GM18502 (cell line): ENCODE measurements around the gene TSC2.
"Not testable (repeated sequence)": the region's sequence is repeated elsewhere in the genome, so short reads cannot be mapped to it uniquely, and the experiment has no call there.

Experiments used
- ATAC-seq: cut with Tn5 transposase; IDR thresholded peaks from one replicate; pipeline ENCODE4 v1.9.1; 2021; ENCODE audit warnings: mild to moderate bottlenecking; ENCODE audit not compliant: unreplicated experiment, poor library complexity

TSC2 gene

DNA sequence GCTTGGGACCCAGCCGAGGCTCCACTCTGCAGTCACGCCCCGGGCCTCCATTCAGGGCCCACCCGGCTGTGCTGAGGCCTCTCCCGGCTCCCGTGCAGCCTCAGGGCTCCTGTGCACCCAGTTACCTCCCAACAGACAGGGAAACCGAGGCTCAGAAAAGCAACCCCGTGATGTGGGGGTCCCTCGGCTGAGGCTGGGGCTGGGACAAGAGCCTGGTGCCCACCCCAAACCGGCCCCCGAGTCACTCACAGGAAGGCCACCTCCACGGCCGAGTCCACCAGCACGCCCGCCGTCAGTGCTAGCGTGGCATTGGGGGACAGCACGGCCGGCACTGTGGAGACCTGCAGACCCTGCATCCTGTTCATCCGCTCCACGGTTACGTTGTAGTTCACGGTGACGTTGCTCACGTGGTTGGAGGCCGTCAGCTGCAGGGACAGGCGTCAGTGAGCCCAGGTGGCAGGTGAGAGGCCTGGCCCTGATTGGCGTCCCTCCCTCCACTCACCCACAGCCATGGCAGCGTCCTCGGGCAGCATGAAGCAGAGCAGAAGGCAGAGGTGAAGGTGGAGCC is 64.8 kb downstream of the TSC2 start:
- not testable (repeated sequence) for ATAC-seq

DNA sequence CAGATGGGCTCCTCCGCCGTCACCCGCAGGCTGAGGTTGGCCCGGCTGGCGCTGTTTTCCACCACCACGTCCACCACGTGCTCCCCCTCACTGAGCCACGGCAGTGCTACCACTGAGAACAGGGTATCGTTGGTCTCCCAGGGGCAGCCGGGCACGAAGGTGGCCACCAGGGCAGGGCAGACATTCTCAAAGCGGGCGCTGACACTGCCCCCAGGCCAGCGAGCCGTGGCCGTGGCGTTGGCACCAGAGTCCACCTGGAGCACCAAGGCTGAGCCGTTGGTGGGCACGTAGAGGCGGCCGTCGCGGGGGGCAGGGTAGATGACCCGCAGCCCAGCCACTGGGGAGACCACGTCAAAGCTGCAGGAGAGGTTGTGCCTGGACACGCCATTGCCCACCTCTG is 66.4 kb downstream of the TSC2 start:
- not testable (repeated sequence) for ATAC-seq

DNA sequence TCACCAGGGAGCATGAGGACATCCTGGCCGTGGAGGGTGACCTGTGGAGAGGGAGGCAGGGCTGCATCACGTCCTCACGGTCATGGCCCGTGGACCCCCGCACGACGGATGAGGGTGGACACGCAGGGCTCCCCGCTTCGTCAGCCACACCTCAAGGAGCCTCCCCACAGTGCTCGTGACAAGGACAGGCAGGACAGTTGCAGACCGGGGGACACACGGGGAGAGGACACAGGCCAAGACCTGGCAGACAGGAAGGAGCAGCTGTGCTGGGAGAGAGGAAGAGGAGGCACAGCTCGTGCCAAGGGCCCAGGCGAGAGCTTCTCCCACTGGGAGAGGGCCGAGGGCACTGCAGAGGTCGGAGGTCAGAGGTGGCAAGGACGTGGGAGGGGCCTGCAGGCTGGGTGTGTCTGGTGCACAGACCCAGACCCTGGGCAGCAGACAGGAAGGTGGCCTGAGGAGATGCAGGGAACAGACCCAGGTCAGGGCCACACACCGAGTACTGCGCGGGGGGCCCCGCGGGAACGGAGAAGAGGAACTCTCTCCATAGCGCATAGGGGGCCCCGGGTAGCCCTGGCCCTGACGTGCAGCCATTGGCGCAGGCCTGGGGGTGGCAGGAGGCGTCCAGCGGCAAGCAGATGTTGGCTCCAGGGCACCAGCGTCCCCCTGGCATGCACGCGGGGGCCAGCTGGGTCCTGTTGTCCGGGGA is 67.3 kb downstream of the TSC2 start:
- ATAC-seq = not testable (repeated sequence)

DNA sequence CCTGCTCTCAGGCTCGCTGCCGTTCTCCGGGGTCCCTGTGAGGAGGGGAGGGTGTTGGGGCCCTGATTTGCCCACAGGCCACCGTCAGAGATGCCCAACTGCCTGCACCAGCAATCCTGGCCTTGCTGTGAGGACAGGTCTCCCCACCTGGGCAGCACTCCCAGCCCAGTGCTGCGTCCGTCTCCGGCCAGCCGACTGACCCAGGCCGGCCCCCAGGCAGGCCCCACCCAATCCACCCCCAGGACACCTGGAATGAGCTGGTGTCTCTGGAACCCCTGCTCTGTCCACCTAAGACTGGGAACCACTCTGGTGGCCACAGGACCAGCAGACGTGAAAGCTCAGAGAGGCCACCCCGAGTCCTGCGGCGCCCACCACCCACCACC is 67.8 kb downstream of the TSC2 start:
- no peak for ATAC-seq

DNA sequence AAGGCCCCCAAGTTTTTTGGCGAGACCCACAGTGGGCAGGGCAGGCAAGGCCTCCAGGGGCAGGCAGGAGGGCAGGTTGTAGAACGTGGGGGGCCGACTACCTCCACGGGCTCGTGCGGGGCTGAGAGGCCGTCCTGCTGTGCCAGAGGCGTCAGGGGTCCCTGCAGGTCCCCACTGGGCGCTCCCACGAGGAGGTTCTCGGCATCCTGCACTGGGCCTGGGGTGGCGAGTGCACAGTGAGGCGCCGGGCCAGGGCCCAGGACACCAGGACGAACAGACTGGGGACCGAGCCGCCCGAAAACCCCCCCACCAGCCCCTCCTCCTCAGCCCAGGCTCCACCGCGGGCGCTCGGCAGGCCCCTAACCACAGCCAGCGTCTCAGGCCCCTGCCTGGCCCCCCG is 68.6 kb downstream of the TSC2 start:
- ATAC-seq = not testable (repeated sequence)

DNA sequence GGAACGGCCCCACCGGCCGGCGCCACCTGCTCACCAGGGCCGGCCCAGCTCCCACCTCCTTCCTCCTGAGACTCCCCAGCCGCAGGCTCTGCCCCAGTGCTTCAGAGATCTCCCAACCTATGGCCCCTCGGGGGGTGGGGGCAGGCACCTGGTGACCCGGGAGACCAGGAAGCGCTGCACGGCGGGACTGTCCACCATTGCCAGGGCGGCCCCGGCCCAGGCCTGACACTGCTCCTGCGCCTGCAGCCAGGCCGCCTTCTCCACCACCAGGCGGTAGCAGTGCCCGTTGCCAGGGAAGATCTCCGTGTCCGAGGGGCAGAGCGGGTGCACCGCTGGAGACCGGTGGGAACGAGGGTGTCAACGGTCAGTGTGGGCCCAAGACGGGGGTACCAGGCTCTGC is 69.6 kb downstream of the TSC2 start:
- not testable (repeated sequence) for ATAC-seq

DNA sequence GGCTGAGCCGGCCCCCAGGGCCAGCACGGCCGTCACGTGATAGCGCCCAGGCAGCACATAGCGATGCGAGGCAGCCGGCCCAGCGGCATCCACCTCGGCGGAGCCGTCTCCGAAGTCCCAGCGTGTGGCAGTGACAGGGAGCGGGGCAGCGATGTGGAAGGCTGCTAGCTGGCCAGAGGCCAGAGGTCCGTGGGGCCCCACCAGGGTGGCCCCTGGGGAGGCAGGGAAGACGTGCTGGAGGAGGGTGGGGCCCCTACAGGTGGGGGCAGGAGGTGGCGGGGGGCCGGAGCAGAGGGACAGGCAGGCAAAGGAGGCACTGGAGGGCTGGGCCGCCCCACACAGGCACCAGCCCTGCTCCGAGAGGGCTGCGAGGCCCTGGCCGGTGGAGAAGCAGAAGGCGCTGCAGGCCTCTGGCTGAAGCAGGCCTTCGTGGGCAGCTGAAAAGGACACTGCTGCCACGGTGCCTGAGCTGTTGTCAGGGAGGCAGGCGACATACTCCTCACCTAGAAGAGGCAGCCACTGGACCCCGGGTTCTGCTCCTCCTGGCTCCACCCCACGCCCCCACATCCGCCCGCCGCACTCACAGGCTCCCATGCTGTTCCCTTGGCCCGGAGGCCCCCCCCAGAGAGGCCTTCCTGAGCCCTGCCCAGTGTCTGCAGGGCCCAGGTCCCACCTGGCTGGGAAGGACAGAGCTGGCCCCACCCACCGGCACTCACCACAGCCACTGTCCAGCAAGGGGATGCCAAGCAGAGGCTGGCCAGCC is 70.4 kb downstream of the TSC2 start:
- not testable (repeated sequence) for ATAC-seq

DNA sequence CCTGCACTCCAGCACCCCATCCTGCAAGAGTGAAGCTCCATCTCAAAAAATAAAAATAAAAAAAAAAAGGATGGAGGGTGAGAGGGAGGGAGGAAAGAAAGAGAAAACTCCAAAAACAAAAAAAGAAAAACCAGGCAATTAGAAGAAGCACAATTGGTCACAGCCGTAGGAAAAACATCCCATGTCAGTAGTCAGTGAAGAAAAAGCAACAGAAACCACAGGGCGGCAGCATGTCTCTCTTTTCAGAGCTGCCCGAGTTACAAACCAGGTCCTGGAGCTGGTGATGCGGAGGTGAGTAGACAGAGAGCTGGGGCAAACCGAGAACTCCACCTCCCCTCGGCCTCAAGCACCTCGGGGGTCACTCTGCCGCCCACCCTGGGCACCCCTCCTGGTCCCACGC is 73.5 kb downstream of the TSC2 start:
- ATAC-seq = not testable (repeated sequence)

DNA sequence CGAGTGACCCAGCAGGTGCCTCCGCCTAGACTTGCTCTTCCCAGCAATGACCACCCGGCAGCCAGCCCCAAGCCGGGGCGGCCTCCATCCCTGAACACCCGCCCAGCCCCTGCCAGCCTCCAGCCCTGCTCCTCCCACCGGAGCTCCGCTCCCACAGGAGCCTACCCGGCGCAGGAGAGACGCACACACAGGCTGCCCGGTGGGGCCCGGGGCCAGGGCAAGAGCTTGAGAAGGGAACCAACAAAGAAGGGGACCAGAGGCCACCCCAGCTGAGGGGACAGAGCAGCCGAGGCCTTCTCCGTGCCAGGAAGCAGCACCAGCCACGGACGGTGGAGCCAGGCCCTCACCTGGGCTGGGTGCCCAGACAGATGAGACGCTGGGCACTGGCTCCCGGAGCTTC is 74.1 kb downstream of the TSC2 start:
- no peak for ATAC-seq

DNA sequence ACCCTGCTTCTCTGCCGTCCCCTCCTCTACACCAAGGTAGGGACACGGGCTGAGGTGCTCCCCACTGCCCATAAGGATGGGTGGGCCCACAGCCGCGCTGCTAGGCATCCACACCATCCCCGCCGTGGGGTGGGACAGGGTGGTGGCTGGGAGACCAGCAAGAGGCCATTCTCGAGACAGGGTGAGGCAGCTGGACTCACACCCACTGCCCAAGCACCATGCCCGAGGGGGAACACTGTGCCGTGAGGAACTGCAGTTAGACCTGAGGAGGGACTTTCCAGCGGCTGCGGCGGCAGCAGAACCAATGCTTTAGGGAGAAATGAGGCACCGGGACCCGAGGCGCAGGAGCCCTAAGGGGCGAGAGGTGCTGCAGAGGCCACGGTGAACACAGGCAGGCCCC is 74.6 kb downstream of the TSC2 start:
- ATAC-seq = no peak

DNA sequence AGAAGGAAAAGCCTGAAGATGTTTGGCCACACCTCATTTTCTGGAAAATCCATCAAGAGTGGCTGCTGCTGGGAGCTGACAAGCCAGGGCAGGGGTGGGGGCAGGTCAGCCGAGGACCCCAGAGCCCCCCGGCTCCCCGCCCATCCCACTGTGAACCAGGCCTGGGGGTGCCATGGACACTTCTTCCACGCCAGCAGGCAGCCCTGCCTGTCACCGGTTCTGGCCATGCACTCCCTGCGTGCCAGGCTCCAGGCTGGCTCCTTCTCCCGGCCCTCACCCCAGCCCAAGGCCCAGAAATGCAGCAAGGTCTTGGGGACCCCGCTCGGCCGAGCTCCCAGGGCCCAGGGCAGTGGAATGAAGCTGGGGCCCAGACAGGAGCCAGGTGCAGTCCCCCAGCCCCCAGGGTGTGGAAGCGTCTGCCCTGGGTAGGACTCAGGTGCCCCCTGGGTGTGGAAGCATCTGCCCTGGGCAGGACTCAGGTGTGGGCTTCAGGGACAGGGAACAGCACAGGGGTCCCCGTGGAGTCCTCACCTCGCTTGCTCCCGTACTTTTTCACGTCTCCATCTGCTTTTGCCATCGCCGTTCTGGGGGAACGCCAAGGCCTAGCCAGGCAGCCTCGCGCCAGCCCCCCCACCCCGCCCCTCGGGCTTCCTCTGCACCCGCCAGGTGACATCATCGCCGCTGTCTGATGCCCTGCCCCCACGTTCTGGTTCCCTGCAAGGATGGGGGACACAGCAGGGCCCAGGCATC is 75.3 kb downstream of the TSC2 start:
- not testable (repeated sequence) for ATAC-seq

DNA sequence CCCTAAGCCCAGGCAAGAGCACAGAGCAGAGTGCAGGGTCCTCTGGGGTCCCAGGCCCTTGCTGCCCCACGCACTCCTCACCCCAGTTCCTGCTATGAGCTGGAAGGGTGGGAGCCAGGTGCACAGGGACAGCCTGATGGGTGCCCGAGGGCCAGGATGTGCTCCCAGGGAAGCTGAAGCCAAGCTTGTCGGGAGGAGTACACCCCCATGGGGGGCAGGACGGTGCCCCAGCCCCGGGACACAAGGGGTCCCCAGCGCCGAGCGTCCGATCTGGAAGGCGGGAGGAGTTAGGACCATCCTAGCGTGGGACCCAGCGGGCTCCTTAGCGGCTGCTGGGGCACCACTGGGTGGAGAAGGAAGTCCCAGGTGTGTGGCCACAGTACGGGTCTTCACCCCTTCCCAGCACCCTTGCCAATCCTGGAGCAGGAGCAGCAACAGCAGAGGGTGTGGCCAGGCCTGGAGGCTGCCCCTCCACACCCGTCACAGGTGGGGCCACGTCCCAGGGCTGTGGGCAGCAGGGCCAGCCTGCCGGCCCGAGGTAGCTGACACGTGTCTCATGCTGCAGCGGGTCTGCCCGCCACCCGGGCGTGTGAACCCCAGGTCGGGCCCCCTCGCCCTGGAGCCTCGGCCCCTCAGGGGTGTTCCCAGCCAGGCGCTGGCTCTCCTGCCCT is 76.1 kb downstream of the TSC2 start:
- not testable (repeated sequence) for ATAC-seq

DNA sequence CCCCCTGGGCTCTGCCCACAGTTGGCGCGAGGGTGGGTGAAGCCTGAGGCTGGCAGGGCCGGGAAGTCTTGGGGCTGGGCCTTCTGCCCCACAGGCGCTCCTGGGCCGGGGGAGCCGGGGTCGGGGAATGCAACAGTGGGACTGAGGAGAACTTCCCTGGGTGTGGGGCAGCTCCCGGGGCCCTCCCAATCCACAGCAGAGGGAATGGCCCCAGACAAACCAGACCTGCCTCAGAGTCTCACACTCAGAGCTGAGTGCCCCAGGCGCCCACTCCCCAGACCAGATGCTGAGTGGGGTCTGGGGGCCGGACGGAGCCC is 76.5 kb downstream of the TSC2 start:
- not testable (repeated sequence) for ATAC-seq

DNA sequence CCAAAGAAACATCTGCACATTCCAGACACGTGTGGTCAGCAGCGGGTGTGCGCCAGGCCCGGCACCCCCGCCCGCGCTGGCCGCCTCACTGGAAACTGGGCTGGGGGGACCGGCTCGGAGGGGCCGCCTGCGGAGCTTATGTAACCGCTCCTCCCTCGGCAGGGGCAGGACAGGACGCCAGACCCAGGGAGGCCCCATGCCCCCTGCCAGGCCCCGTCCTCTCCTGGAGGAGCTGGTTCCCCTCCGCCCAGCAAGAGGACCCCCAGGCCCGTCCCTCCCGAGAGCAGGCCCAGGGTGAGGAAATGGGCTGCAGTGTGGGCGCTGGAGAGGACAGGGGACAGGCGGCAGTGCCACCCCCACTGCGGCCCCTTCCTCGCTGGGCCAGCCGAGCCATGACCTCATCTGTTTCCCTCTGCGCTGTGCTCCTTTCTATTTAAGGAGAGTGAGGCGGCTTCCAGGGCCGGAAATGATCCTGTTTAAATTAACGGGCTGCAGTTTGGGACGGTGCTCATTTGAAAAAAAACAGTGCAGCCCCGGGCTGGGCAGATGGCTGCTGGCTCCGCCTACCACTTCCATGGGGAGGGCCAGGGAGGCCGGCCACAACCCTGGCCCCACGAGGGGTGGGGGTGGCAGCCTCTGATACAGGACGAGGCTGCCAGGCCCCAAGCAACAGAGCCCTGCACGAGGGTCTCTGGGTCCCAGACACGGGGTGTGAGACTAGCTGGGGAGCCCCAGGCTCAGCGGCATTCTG is 77.1 kb downstream of the TSC2 start:
- not testable (repeated sequence) for ATAC-seq

DNA sequence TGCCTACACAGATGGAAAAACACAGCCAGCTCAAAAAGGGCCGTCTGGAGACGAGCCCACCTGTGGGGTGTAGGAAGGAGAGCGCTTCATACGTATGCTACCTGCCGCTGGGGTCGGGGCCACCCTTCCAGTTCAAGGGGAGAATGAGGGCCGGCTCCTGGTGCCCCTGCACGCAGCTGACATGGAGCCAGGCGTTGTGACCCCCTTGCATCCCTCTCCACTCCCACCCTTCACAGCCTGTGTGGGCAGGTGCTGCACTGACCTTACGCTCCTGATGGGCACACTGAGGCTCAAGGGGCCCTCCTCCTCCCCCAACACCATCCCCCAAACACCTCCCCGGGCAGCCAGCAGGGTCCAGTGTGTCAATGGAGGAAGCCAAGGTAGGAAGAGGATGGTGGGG is 77.8 kb downstream of the TSC2 start:
- ATAC-seq = not testable (repeated sequence)

DNA sequence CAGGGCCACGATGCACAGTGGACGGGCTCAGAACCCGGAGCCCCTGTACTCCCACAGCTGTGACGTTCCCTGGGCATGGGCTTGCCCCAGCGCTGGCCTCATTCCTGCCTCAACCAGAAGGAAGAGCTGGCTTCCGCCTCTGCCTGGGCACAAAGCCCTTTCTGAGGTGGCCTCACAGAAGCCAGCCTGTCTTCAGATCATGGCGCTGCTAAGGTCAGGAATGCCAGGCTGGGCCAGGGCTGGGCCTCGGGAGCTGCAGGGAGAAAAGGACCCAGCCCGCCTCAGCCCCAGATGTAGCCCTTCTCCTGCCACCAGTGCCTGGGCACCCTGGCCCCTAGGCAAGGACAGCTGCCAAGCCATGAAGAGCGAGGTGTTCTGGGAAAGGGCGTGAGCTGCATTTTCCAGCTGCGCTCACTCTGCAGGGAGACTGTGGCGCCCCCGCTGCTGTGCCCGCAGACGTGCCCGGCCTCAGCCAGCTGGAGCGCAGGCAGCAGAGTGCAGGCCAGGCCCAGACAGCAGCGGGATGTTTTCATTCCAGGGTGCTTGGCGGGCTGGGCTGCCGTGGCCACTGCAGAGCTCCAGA is 78.5 kb downstream of the TSC2 start:
- not testable (repeated sequence) for ATAC-seq

DNA sequence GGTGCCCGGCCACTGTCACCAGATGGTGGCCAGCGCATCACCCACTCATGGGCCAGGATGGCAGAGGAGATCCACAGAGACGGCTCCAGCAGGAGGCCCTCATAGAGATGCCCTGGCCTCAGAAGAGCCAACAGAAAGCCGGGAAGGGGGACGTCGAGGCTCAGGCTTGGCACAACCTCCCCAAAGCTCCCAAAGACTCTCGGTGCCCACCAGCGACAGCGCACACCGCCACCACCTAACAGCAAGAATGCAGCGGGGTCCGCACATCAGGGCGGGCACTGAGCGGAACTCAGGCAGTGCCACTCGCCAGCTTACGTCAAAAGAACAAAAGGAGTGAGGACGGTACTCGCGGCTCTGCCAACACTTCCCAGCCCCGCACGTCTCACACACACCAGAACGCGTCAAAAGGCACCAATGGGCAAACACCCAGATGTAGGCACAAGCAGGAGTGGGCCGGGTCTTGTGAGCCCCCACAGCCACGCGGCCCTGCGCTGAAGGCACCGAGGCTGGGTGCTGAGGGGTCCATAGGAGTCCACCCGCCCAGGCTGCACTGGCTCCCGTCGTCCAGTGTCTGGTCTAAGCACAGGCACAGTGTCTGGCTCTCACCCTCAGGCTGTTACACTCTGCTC is 79.3 kb downstream of the TSC2 start:
- not testable (repeated sequence) for ATAC-seq

DNA sequence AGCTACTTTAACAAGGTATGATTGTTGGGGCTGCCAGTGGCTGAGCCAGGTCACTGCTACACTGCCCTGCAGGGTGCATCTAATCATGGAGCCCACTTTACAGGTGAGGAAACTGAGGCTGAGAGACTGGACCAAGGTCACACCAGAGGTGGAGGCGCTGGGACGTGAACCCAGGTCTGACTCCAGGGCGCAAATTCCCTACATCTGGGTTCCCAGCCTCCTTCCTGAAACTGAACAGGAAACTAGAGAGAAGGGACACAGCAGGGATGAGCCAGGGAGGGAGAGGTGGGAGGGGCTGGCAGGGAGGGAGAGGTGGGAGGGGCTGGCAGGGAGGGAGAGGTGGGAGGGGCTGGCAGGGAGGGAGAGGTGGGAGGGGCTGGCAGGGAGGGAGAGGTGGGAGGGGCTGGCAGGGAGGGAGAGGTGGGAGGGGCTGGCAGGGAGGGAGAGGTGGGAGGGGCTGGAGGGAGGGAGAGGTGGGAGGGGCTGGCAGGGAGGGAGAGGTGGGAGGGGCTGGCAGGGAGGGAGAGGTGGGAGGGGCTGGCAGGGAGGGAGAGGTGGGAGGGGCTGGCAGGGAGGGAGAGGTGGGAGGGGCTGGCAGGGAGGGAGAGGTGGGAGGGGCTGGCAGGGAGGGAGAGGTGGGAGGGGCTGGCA is 80.0 kb downstream of the TSC2 start:
- not testable (repeated sequence) for ATAC-seq
